ENCODE data around the gene RNF126.

RNF126 gene

GRCh38 chr19:651991-652390 lies 11.0 kb downstream of the RNF126 start:
- Histone ChIP-seq H3K27me3 (ENCODE audit: insufficient read depth, low read depth) (no peaks in the 10 kb centered on the region), H3K9ac (no peak overlapping the region), H3K27ac (no peak overlapping the region), H3K79me2 (ENCODE audit: insufficient read depth, low read depth) (peaks cover 56% of the 10 kb centered on the region), H4K20me1 (ENCODE audit: insufficient read depth) (peaks cover 24% of the 10 kb centered on the region; the same call in 1 of the 2 replicates), H2AFZ (ENCODE audit: low read depth) (no peak overlapping the region), H3K36me3 (ENCODE audit: insufficient read depth) (no peaks in the 10 kb centered on the region; the same call in 1 of the 2 replicates), H3K4me3 (IDR thresholded peaks at IDR 0.05; ENCODE audit: insufficient read depth, low read depth, low read length) (no peak overlapping the region), H3K4me2 (no peak overlapping the region), H3K4me1 (ENCODE audit: low read depth, poor library complexity, severe bottlenecking) (no peaks in the 10 kb centered on the region)
- no peak for TF ChIP-seq CTCF (conservative IDR thresholded peaks at IDR 0.05; ENCODE audit: low read depth, low read length)

GRCh38 chr19:651114-651818 lies 11.7 kb downstream of the RNF126 start:
- H4K20me1 ChIP-seq (ENCODE audit: insufficient read depth), result peaks cover 17% of the 10 kb centered on the region; the same call in 1 of the 2 replicates
- peaks cover 48% of the 10 kb centered on the region for H3K79me2 ChIP-seq (ENCODE audit: insufficient read depth, low read depth)
- H3K4me1 ChIP-seq (ENCODE audit: low read depth, poor library complexity, severe bottlenecking), result no peaks in the 10 kb centered on the region
- H3K4me2 ChIP-seq, result no peak overlapping the region
- H3K27me3 ChIP-seq (ENCODE audit: insufficient read depth, low read depth), result no peaks in the 10 kb centered on the region
- no peak overlapping the region for H3K9ac ChIP-seq
- H3K36me3 ChIP-seq (ENCODE audit: insufficient read depth), result no peaks in the 10 kb centered on the region; the same call in 1 of the 2 replicates
- no peak overlapping the region for H3K4me3 ChIP-seq (IDR thresholded peaks at IDR 0.05; ENCODE audit: insufficient read depth, low read depth, low read length)
- H2AFZ ChIP-seq (ENCODE audit: low read depth), result no peak overlapping the region
- H3K27ac ChIP-seq, result no peak overlapping the region
- no peak for TF ChIP-seq CTCF (conservative IDR thresholded peaks at IDR 0.05; ENCODE audit: low read depth, low read length)

GRCh38 chr19:650121-650520 lies 12.9 kb downstream of the RNF126 start:
- Histone ChIP-seq H3K79me2 (ENCODE audit: insufficient read depth, low read depth) (peaks cover 37% of the 10 kb centered on the region), H4K20me1 (ENCODE audit: insufficient read depth) (peaks cover 9% of the 10 kb centered on the region; the same call in 1 of the 2 replicates), H3K36me3 (ENCODE audit: insufficient read depth) (no peaks in the 10 kb centered on the region; the same call in 1 of the 2 replicates)

More at GRCh38 chr19:650121-650520, 12.9 kb downstream of the RNF126 start:
- Histone ChIP-seq H3K4me3 (IDR thresholded peaks at IDR 0.05; ENCODE audit: insufficient read depth, low read depth, low read length) (no peak overlapping the region), H3K4me1 (ENCODE audit: low read depth, poor library complexity, severe bottlenecking) (no peaks in the 10 kb centered on the region), H3K9ac (no peak overlapping the region), H3K27ac (no peak overlapping the region), H3K27me3 (ENCODE audit: insufficient read depth, low read depth) (no peaks in the 10 kb centered on the region), H2AFZ (ENCODE audit: low read depth) (no peak overlapping the region), H3K4me2 (no peak overlapping the region)
- TF ChIP-seq CTCF (conservative IDR thresholded peaks at IDR 0.05; ENCODE audit: low read depth, low read length), result no peak

Measured in KMS-11 (cell line).